ENCODE results near the gene PALM2AKAP2. TPM values are rescaled to one million over a fixed set of nuclear protein-coding genes. Genes with fewer than 3 reads are reported as not detected.

PALM2AKAP2 gene
- total RNA-seq, 2 donors from 2014 or later = 0.05 to 0.30 TPM

DNA sequence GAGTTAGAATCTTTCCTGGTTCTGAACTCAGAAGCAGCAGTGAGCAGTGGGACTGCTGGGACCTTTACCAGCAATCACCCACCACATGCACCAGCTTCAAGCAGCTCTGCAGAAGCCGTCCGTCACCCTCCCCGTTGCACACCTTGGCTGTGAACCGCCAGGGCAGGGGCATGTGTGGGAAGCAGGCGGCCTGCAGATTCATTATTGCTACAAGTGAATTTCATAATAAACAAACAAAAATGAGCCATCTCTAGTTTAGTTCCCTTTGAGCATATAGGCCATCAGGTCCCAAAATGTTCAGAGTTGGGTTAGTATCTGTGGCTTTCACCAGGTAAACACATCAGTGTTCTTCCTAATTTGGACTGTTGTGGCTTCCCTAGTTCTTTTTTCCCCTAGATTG lies 17.5 kb downstream of the PALM2AKAP2 start:
- H3K9me3 Mint-ChIP-seq = no peaks in the 10 kb centered on the region
- DNase-seq = no peak
- H3K27ac Mint-ChIP-seq = no peak overlapping the region
- no peak for ATAC-seq (replicated peaks in 1 of 2)
- H3K4me3 Mint-ChIP-seq = no peak overlapping the region
- no peaks in the 10 kb centered on the region for H3K36me3 Mint-ChIP-seq (ENCODE audit: insufficient read depth in 2 of 2)
- no peaks in the 10 kb centered on the region for H3K4me1 Mint-ChIP-seq (ENCODE audit: low read depth)
- peaks cover 7% of the 10 kb centered on the region for H3K27me3 Mint-ChIP-seq (ENCODE audit: low read depth)

GRCh38 chr9:109799141-109799540 lies 19.1 kb downstream of the PALM2AKAP2 start:
- H3K27ac Mint-ChIP-seq = no peak overlapping the region

DNA sequence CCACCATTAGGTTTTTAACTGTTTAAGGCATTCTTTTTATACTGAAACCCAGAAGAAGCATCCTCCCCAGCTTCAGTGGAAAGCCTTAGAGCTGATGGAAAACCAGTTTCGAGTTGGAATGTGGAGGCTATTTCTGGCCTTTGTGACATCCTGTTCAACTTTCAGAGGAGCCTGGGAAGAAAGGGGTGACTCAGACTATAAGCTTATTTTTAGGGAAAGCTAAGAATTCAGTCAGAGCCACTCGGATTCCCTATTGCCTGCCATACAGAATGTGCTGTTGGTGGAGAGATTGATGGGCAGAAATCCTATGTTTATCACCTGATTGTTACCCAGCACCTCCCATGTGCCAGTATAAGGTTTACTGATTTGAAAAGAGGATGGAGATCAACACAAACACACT lies 19.8 kb downstream of the PALM2AKAP2 start:
- H3K36me3 Mint-ChIP-seq (ENCODE audit: insufficient read depth in 2 of 2) = no peaks in the 10 kb centered on the region
- DNase-seq (no peak), ATAC-seq (replicated peaks in 1 of 2) (no peak)
- H3K4me3 Mint-ChIP-seq = no peak overlapping the region
- no peaks in the 10 kb centered on the region for H3K9me3 Mint-ChIP-seq
- H3K27me3 Mint-ChIP-seq (ENCODE audit: low read depth) = peaks cover 5% of the 10 kb centered on the region
- no peaks in the 10 kb centered on the region for H3K4me1 Mint-ChIP-seq (ENCODE audit: low read depth)
- no peak overlapping the region for H3K27ac Mint-ChIP-seq

More at GRCh38 chr9:109799141-109799540, 19.1 kb downstream of the PALM2AKAP2 start:
- no peak overlapping the region for H3K4me3 Mint-ChIP-seq
- H3K36me3 Mint-ChIP-seq (ENCODE audit: insufficient read depth in 2 of 2) = no peaks in the 10 kb centered on the region
- H3K27me3 Mint-ChIP-seq (ENCODE audit: low read depth) = peaks cover 5% of the 10 kb centered on the region
- H3K9me3 Mint-ChIP-seq = no peaks in the 10 kb centered on the region
- DNase-seq (no peak), ATAC-seq (replicated peaks in 1 of 2) (no peak)
- no peaks in the 10 kb centered on the region for H3K4me1 Mint-ChIP-seq (ENCODE audit: low read depth)

GRCh38 chr9:109801484-109801883 lies 21.5 kb downstream of the PALM2AKAP2 start:
- no peak for ATAC-seq (replicated peaks in 1 of 2)
- Mint-ChIP-seq H3K36me3 (ENCODE audit: insufficient read depth in 2 of 2) (no peaks in the 10 kb centered on the region), H3K4me3 (no peak overlapping the region), H3K27me3 (ENCODE audit: low read depth) (peaks cover 5% of the 10 kb centered on the region), H3K4me1 (ENCODE audit: low read depth) (no peaks in the 10 kb centered on the region), H3K27ac (no peak overlapping the region), H3K9me3 (no peaks in the 10 kb centered on the region)
- DNase-seq = no peak

- ATAC-seq (replicated peaks in 1 of 2) (no peak), DNase-seq (no peak)
- Mint-ChIP-seq H3K27ac (no peak overlapping the region), H3K36me3 (ENCODE audit: insufficient read depth in 2 of 2) (no peaks in the 10 kb centered on the region), H3K9me3 (no peaks in the 10 kb centered on the region), H3K27me3 (ENCODE audit: low read depth) (peaks cover 5% of the 10 kb centered on the region), H3K4me1 (ENCODE audit: low read depth) (no peaks in the 10 kb centered on the region), H3K4me3 (no peak overlapping the region)
Measured at GRCh38 chr9:109802491-109802890, 22.5 kb downstream of the PALM2AKAP2 start.

DNA sequence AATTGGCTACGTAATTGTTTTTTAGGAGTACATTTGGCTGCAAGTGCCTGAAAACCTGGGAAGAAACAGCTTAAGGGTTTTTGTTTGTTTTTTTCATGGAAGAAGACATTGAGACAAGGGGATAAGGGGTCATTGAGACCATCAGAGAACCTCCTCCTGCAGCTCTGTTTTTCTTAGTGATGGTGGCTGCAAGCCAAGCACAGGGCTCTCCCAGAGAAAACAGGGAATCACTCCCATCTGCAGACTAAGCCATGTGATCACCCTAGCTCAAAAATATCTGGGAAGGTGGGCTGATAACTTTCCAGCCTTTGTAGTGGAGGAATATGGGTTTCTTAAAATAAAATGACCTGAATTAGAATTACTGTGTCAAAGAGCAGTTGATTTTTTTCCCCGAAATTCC lies 25.1 kb downstream of the PALM2AKAP2 start:
- Mint-ChIP-seq H3K36me3 (ENCODE audit: insufficient read depth in 2 of 2) (no peaks in the 10 kb centered on the region), H3K27me3 (ENCODE audit: low read depth) (peaks cover 7% of the 10 kb centered on the region), H3K4me3 (no peak overlapping the region), H3K27ac (no peak overlapping the region), H3K4me1 (ENCODE audit: low read depth) (no peaks in the 10 kb centered on the region), H3K9me3 (peaks cover 2 to 5% of the 10 kb centered on the region in 2 donors)
- ATAC-seq (replicated peaks in 1 of 2) (no peak), DNase-seq (no peak)

GRCh38 chr9:109806506-109807115 lies 26.6 kb downstream of the PALM2AKAP2 start:
- no peak overlapping the region for H3K27ac Mint-ChIP-seq
- H3K4me3 Mint-ChIP-seq = no peak overlapping the region
- H3K4me1 Mint-ChIP-seq (ENCODE audit: low read depth) = no peaks in the 10 kb centered on the region
- no peaks in the 10 kb centered on the region for H3K36me3 Mint-ChIP-seq (ENCODE audit: insufficient read depth in 2 of 2)
- peaks cover 19% of the 10 kb centered on the region for H3K27me3 Mint-ChIP-seq (ENCODE audit: low read depth)
- ATAC-seq (replicated peaks in 1 of 2) = no peak
- H3K9me3 Mint-ChIP-seq = peaks cover 2 to 5% of the 10 kb centered on the region in 2 donors
- no peak for DNase-seq

DNA sequence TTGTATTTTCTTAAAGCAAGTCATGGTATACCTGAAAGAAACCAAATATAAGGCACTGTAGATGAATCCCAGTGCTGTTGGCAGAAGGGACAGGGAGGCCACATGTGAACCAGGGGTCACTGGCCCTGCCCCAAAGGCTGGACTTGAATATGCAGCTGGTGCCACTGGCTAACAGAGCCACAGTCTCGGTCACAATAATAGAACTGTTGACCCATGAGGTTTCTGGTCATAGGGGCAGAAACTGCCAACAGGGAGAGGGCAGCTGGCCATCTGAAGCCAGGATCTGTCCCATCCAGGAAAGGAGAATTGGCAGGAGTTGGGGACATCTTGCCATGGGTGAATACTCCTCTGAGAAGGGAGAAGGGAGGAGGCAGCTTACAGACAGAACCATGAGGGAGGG lies 31.9 kb downstream of the PALM2AKAP2 start:
- Mint-ChIP-seq H3K9me3 (peaks cover 2 to 5% of the 10 kb centered on the region in 2 donors), H3K4me1 (ENCODE audit: low read depth) (no peaks in the 10 kb centered on the region), H3K27ac (no peak overlapping the region), H3K36me3 (ENCODE audit: insufficient read depth in 2 of 2) (no peaks in the 10 kb centered on the region), H3K27me3 (ENCODE audit: low read depth) (peaks cover 14% of the 10 kb centered on the region), H3K4me3 (no peak overlapping the region)
- DNase-seq (no peak), ATAC-seq (replicated peaks in 1 of 2) (no peak)

DNA sequence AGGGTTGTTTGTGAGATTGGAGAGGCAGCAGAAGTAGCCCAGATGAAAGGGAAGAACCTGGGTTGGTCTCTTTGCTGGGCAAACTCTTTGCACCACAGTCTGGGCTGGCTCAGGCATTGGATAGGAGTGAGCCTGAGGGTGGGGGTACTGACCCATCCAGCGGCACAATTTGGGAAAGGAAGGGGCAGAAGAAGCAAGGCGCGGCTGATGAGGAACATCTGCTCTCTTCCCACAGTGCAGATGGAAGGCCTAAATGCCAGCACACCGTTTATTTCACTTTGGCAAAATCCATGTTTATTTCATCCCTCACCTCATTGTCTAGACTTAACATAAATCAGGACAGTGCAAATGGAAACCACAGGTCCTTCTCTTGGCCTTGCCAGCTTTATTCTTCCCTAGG lies 32.3 kb downstream of the PALM2AKAP2 start:
- Mint-ChIP-seq H3K9me3 (peaks cover 2 to 5% of the 10 kb centered on the region in 2 donors), H3K27ac (no peak overlapping the region), H3K36me3 (ENCODE audit: insufficient read depth in 2 of 2) (no peaks in the 10 kb centered on the region), H3K4me3 (no peak overlapping the region), H3K27me3 (ENCODE audit: low read depth) (peaks cover 14% of the 10 kb centered on the region), H3K4me1 (ENCODE audit: low read depth) (no peaks in the 10 kb centered on the region)
- ATAC-seq (replicated peaks in 1 of 2) (no peak), DNase-seq (no peak)

GRCh38 chr9:109812818-109813281 lies 32.9 kb downstream of the PALM2AKAP2 start:
- H3K27ac Mint-ChIP-seq = no peak overlapping the region
- H3K4me3 Mint-ChIP-seq = no peak overlapping the region
- DNase-seq (no peak), ATAC-seq (replicated peaks in 1 of 2) (no peak)
- peaks cover 2 to 4% of the 10 kb centered on the region in 2 donors for H3K9me3 Mint-ChIP-seq
- no peaks in the 10 kb centered on the region for H3K4me1 Mint-ChIP-seq (ENCODE audit: low read depth)
- H3K27me3 Mint-ChIP-seq (ENCODE audit: low read depth) = peaks cover 17% of the 10 kb centered on the region
- H3K36me3 Mint-ChIP-seq (ENCODE audit: insufficient read depth in 2 of 2) = no peaks in the 10 kb centered on the region

DNA sequence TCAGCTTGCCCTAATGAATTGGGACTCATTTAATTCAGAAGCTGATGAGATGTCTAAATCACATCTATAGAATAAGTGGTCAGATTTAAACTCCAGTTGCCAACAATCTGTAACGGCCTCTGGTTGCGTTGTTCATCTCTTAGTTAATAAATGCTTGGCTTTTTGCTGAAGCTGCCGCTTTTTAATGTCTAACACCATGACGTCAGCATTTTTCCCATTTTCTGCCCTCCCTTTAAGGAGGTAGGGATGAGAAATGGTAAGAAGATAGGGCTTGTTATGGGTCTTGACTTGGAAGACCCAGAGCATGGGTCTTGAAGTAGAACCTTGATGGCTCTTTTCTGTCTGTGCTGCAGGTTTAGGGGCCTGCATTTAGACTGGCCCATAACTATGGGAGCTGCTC lies 33.3 kb downstream of the PALM2AKAP2 start:
- no peak overlapping the region for H3K4me3 Mint-ChIP-seq
- H3K36me3 Mint-ChIP-seq (ENCODE audit: insufficient read depth in 2 of 2) = no peaks in the 10 kb centered on the region
- H3K27me3 Mint-ChIP-seq (ENCODE audit: low read depth) = peaks cover 21% of the 10 kb centered on the region
- H3K27ac Mint-ChIP-seq = no peak overlapping the region
- DNase-seq (no peak), ATAC-seq (replicated peaks in 1 of 2) (no peak)
- H3K4me1 Mint-ChIP-seq (ENCODE audit: low read depth) = no peaks in the 10 kb centered on the region
- H3K9me3 Mint-ChIP-seq = no peaks in the 10 kb centered on the region

- H3K4me3 Mint-ChIP-seq = no peak overlapping the region
- no peaks in the 10 kb centered on the region for H3K9me3 Mint-ChIP-seq
- ATAC-seq (replicated peaks in 1 of 2) = no peak
- H3K27ac Mint-ChIP-seq = no peak overlapping the region
- H3K36me3 Mint-ChIP-seq (ENCODE audit: insufficient read depth in 2 of 2) = no peaks in the 10 kb centered on the region
- H3K4me1 Mint-ChIP-seq (ENCODE audit: low read depth) = no peaks in the 10 kb centered on the region
- DNase-seq = no peak
- H3K27me3 Mint-ChIP-seq (ENCODE audit: low read depth) = peaks cover 21% of the 10 kb centered on the region
Measured at GRCh38 chr9:109813829-109814228, 33.8 kb downstream of the PALM2AKAP2 start.

DNA sequence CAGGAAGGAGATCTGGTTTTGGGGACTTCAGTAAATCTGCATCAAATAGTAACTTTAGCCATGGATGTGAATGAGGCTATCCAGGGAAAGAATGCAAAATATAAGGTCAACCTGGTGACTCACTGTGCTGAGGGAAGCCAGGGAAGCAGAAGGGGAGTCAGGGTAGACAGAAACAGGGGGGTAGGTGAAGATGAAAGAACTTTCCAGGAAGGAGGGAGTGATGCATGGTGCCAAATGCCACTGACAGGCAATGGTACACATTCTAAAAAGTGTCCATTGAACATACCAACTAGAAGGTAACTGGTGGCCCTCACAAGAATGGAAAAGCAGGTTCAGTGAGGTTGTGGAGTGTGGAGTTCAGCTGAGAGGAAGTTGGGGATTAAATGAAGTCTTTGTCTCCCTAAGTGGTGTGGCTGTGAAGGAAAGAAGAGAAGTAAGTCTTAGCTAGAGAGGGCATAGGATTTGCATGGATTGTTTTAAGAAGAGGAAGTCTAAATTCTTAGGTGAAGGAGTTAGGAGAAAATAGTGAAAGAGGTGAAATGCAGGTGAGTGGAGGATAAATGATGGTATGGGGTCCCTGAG lies 35.5 kb downstream of the PALM2AKAP2 start:
- Mint-ChIP-seq H3K4me1 (ENCODE audit: low read depth) (no peaks in the 10 kb centered on the region), H3K9me3 (no peaks in the 10 kb centered on the region), H3K36me3 (ENCODE audit: insufficient read depth in 2 of 2) (no peaks in the 10 kb centered on the region), H3K4me3 (no peak overlapping the region), H3K27ac (no peak overlapping the region), H3K27me3 (ENCODE audit: low read depth) (peaks cover 14% of the 10 kb centered on the region)
- no peak for DNase-seq
- no peak for ATAC-seq (replicated peaks in 1 of 2)

GRCh38 chr9:109816490-109816889 lies 36.5 kb downstream of the PALM2AKAP2 start:
- DNase-seq (no peak), ATAC-seq (replicated peaks in 1 of 2) (no peak)
- Mint-ChIP-seq H3K36me3 (ENCODE audit: insufficient read depth in 2 of 2) (no peaks in the 10 kb centered on the region), H3K4me3 (no peak overlapping the region), H3K27me3 (ENCODE audit: low read depth) (peaks cover 7% of the 10 kb centered on the region), H3K4me1 (ENCODE audit: low read depth) (no peaks in the 10 kb centered on the region), H3K9me3 (no peaks in the 10 kb centered on the region), H3K27ac (no peak overlapping the region)

Data from activated T-cell treated with anti-CD3 and anti-CD28 coated beads, Interleukin-2, amount 50 U/mL, for 72 hours (primary cell).